GM12878 (cell line): ENCODE data around the gene WDR74. TPM values are rescaled to one million over a fixed set of nuclear protein-coding genes. Genes with fewer than 3 reads are reported as not detected.

Source experiments
- ATAC-seq: fragments of 200-7000 bp; cut with Tn5 transposase; 3 replicates; pipeline ENCODE4 v1.9.1; 2020; ENCODE audit warnings: mild to moderate bottlenecking, moderate library complexity
- BruUV-seq: library from RNA; stranded (reverse); fragments of 400-500 nt; replicated peaks from 2 replicates; lab custom pipeline; 2021; lab: Mats Ljungman, UMichigan
- CTCF ChIA-PET: fragments of 300-600 bp; sonication (Branson Sonifier 250); formaldehyde crosslinking; extraction: SDS; loops from one replicate; lab custom pipeline; 2021; ENCODE audit warnings: inconsistent platforms; lab: Yijun Ruan, JAX
- POLR2A ChIA-PET: fragments of 350-600 bp; formaldehyde crosslinking; extraction: SDS; loops from one replicate; lab custom pipeline; 2021; ENCODE audit warnings: inconsistent platforms; lab: Charles Lee
- RAD21 ChIA-PET: fragments of 300-600 bp; sonication (Branson Sonifier 250); formaldehyde crosslinking; loops from one replicate; lab custom pipeline; 2023; ENCODE audit warnings: antibody characterized with exemption; ENCODE audit not compliant: unreplicated experiment; lab: Charles Lee
- SMC1A ChIA-PET: fragments of 300-600 bp; sonication (Branson Sonifier 250); formaldehyde crosslinking; loops from one replicate; lab custom pipeline; 2023; ENCODE audit not compliant: unreplicated experiment, uncharacterized antibody; lab: Charles Lee
- DNase-seq: peaks from one replicate; pipeline ENCODE4 v3.0.0-alpha.2; 2011; ENCODE audit warnings: low read depth, low spot score
- FAIRE-seq: peaks from 3 replicates; lab custom pipeline; 2011; peaks lifted over from hg19 to GRCh38; lab: Jason Lieb, UNC
- H2AFZ ChIP-seq: 2 replicates; pipeline ENCODE4 v1.6.0; 2011; ENCODE audit warnings: low read depth, low read length, control low read depth; ENCODE audit not compliant: control insufficient read depth
- H3K27ac ChIP-seq: 2 replicates; pipeline ENCODE4 v1.5.1; 2011; ENCODE audit warnings: control low read depth; ENCODE audit not compliant: control insufficient read depth, insufficient read depth
- H3K27me3 ChIP-seq, 2 experiments: replicated peaks in 1 of 2; 2 replicates each; pipeline versions ENCODE4 v1.6.0 to v1.6.1; 2011; ENCODE audit warnings: low read length in 1 of 2; ENCODE audit not compliant: control insufficient read depth in 2 of 2, insufficient read depth in 2 of 2
- H3K36me3 ChIP-seq, 2 experiments: 2 replicates each; pipeline ENCODE4 v1.5.1; 2011; ENCODE audit warnings: low read length in 1 of 2; ENCODE audit not compliant: control insufficient read depth in 2 of 2, insufficient read depth in 2 of 2
- H3K4me1 ChIP-seq: 2 replicates; pipeline ENCODE4 v1.6.1; 2011; ENCODE audit warnings: mild to moderate bottlenecking, low read length, moderate library complexity, mixed read lengths; ENCODE audit not compliant: control insufficient read depth, insufficient read depth
- H3K4me2 ChIP-seq: 2 replicates; pipeline ENCODE4 v1.6.0; 2011; ENCODE audit warnings: control low read depth; ENCODE audit not compliant: control insufficient read depth, insufficient read depth
- H3K4me3 ChIP-seq: fragments of 200-600 bp; sonication (generic); 2 replicates; pipeline ENCODE4 v1.5.1; 2016
- H3K79me2 ChIP-seq: 2 replicates; pipeline ENCODE4 v1.6.0; 2011; ENCODE audit warnings: low read length; ENCODE audit not compliant: control insufficient read depth, insufficient read depth
- H3K9ac ChIP-seq: 2 replicates; pipeline ENCODE4 v1.8.0; 2011; ENCODE audit warnings: low read length, control low read depth, mixed read lengths; ENCODE audit not compliant: control insufficient read depth, insufficient read depth
- H3K9me3 ChIP-seq: replicated peaks from 3 replicates; pipeline ENCODE4 v1.5.1; 2011; ENCODE audit warnings: mild to moderate bottlenecking, low read length; ENCODE audit not compliant: control insufficient read depth, insufficient read depth
- H4K20me1 ChIP-seq: 2 replicates; pipeline ENCODE4 v1.6.0; 2011; ENCODE audit not compliant: control insufficient read depth, insufficient read depth
- ATF7 ChIP-seq: fragments of 450-650 bp; IDR thresholded peaks from 2 replicates; pipeline ENCODE4 v1.6.1; 2016; ENCODE audit warnings: low read depth, mild to moderate bottlenecking
- FOS ChIP-seq: IDR thresholded peaks from 3 replicates; pipeline ENCODE4 v1.6.1; 2011; ENCODE audit warnings: borderline replicate concordance; ENCODE audit not compliant: insufficient read length; ENCODE audit errors: extremely low read depth
- FOXM1 ChIP-seq: IDR thresholded peaks from 2 replicates; pipeline ENCODE4 v1.6.1; 2012; ENCODE audit warnings: low read depth, mild to moderate bottlenecking, inconsistent platforms, low read length, moderate library complexity
- MYC ChIP-seq: IDR thresholded peaks from 2 replicates; pipeline ENCODE4 v1.6.1; 2011; ENCODE audit warnings: mild to moderate bottlenecking, low read length, moderate library complexity, inconsistent platforms; ENCODE audit not compliant: insufficient read depth, insufficient replicate concordance, insufficient read length, severe bottlenecking
- NFYA ChIP-seq: IDR thresholded peaks from 2 replicates; pipeline ENCODE4 v1.6.1; 2011; ENCODE audit warnings: low read depth, mild to moderate bottlenecking, low read length, improper control_type of control experiment, borderline replicate concordance
- RUNX3 ChIP-seq: IDR thresholded peaks from 2 replicates; pipeline ENCODE4 v1.6.1; 2012; ENCODE audit warnings: low read length, inconsistent platforms
- SMC3 ChIP-seq: IDR thresholded peaks from 2 replicates; pipeline ENCODE4 v1.6.1; 2011; ENCODE audit warnings: low read length, improper control_type of control experiment, borderline replicate concordance
- STAT1 ChIP-seq: fragments of 450-650 bp; conservative IDR thresholded peaks from 2 replicates; pipeline ENCODE4 v1.6.1; 2014; ENCODE audit warnings: antibody characterized with exemption, mild to moderate bottlenecking
- TCF12 ChIP-seq: IDR thresholded peaks from 2 replicates; pipeline ENCODE4 v1.6.1; 2011; ENCODE audit warnings: low read depth, mild to moderate bottlenecking, low read length
- YY1 ChIP-seq: IDR thresholded peaks from 2 replicates; pipeline ENCODE4 v1.6.1; 2011; ENCODE audit warnings: low read depth, mild to moderate bottlenecking, low read length
- ZNF24 ChIP-seq: fragments of 450-650 bp; IDR thresholded peaks from 2 replicates; pipeline ENCODE4 v1.6.1; 2017; ENCODE audit warnings: antibody characterized with exemption, mild to moderate bottlenecking
- WGBS: methylation state at CpG from one replicate; pipeline ENCODE4 v1.1.6; 2016; ENCODE audit warnings: low lambda C conversion rate; ENCODE audit not compliant: insufficient replicate concordance, insufficient coverage; ENCODE audit errors: missing lambda C conversion rate; 5-methylcytosine and 5-hydroxymethylcytosine counted together
- in situ Hi-C: fragments of 300-500 bp; cut with MboI; formaldehyde crosslinking; loops from 9 replicates; pipeline ENCODE4 v1.14.3; 2018; ENCODE audit warnings: mixed read lengths
- intact Hi-C: fragments of 100-400 bp; cut with micrococcal nuclease; formaldehyde crosslinking; loops from one replicate; pipeline ENCODE4 v1.14.2; 2022; ENCODE audit not compliant: unreplicated experiment
- polyA plus RNA-seq, 11 experiments: library from polyadenylated mRNA; depleted of rRNA in 4 of 11; unstranded in 6 of 11; stranded (reverse) in 5 of 11; fragments of >200 nt; fragmentation: Nextera tagmentation in 4 of 11; fragmentation: Illumina TruSeq in 1 of 11; extraction: Ambion mirVana in 4 of 11; extraction: Trizol in 1 of 11; gene quantifications; 1 replicate in 1 of 11; 2 replicates in 10 of 11; pipeline versions ENCODE4 v1.2.1 to v1.2.3, GENCODE V29; 2011 to 2016; ENCODE audit warnings: inconsistent platforms in 2 of 11, missing spikeins in 2 of 11, low read depth in 1 of 11
- total RNA-seq, 4 experiments: library from RNA; depleted of rRNA in 3 of 4; stranded (reverse); fragments of >200 nt in 3 of 4; fragmentation: Illumina TruSeq in 1 of 4; extraction: Trizol in 1 of 4; gene quantifications; 2 replicates each; pipeline versions ENCODE4 v1.2.1 to v1.2.3, GENCODE V29; 2013 to 2021
- TF ChIP-seq, protein P1 (sequence below): fragments of 150-350 bp; IDR thresholded peaks from 2 replicates; pipeline ENCODE4 v1.6.1; 2014; ENCODE audit warnings: mild to moderate bottlenecking, low read depth, low read length
- TF ChIP-seq, protein P2 (sequence below): fragments of 450-650 bp; formaldehyde crosslinking; IDR thresholded peaks from 2 replicates; pipeline ENCODE4 v1.4.0; 2020; ENCODE audit warnings: mild to moderate bottlenecking, moderate library complexity

The WDR74 gene
- total and polyA plus RNA-seq, 10 of the 15 experiments (the other 5 are each of a cell fraction or from before 2014, with no cell fraction given) = 18.2 to 103 (median 60.7) TPM

DNA sequence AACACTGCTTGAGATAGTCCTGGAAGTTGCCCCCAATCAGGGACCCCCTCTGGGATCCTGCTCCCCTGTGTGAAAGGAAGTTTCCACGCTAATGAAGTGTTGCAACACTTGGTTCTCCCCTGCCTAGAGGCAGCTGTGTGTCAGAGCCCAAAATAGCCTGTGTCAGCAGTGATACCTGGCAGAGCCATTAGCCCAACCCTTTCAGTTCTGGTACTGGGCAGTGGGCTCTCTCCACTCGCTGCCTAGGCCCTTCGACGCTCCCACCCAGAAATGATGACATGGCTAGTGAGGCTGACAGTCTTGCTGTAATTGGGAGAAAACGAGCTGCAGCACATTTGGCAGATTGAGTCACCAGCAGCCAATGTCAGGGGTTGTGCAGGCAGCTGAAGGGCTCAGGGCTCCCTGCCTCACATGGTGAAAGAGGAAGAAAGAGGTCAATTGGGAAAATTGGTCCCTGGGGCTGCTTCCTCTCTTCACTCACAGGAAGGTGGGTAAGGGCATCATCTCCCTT, 32.7 kb downstream of the WDR74 start (continued):
- TF ChIP-seq, protein P1, sequence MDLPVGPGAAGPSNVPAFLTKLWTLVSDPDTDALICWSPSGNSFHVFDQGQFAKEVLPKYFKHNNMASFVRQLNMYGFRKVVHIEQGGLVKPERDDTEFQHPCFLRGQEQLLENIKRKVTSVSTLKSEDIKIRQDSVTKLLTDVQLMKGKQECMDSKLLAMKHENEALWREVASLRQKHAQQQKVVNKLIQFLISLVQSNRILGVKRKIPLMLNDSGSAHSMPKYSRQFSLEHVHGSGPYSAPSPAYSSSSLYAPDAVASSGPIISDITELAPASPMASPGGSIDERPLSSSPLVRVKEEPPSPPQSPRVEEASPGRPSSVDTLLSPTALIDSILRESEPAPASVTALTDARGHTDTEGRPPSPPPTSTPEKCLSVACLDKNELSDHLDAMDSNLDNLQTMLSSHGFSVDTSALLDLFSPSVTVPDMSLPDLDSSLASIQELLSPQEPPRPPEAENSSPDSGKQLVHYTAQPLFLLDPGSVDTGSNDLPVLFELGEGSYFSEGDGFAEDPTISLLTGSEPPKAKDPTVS = no peak
- TF ChIP-seq ZNF24 = no peak
- no peak for TF ChIP-seq FOXM1
- no peak for TF ChIP-seq NFYA
- TF ChIP-seq FOS = no peak
- no peak for TF ChIP-seq ATF7
- TF ChIP-seq MYC = no peak
- no peak for TF ChIP-seq TCF12

DNA sequence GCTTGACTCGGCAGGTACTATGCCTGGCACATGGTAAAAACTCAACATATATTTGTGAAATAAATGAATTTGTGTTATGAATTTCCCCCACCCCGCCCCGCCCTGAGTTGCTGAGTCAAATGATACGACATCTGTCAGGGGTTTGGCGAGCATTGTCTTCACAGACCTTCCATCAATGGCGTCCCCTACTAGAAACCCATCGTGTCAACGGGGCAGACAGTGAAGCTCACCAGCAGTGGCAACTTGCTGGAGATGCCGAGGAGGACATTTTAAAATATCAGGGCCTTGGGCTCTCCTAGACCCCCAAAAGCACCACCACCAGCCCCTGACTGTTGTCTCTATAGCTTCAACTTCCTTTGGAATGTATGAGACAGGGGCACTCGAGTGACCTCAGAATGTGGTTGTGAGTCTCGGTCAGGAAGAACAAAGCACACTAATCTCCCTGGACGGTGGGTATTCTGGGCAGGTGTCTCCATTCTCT, 33.4 kb downstream of the WDR74 start:
- intact Hi-C loops = loop anchor here (1.0 to 2.0 kb wide), 2 partner anchors 19 to 79 kb away; partner anchors contain the start of genes HNRNPUL2 and TMEM179B
- H3K36me3 ChIP-seq = peaks cover 6 to 19% of the 10 kb centered on the region in 2 experiments
- ChIA-PET POLR2A (interaction anchor here (0.6 to 2.2 kb wide), 21 partner anchors 8 to 141 kb away, joined by 3 to 17 read pairs (median 5); partner anchors contain the start of genes C11orf98, CSKMT, STX5 and TAF6L), CTCF (interaction anchor here (0.9 to 1.9 kb wide), 6 partner anchors 10 to 125 kb away, joined by 3 to 15 read pairs (median 3); no protein-coding TSS in a partner anchor), RAD21 (interaction anchor here (0.9 to 2.0 kb wide), 9 partner anchors 18 to 141 kb away, joined by 3 to 9 read pairs (median 4); partner anchors contain the start of genes C11orf98, CSKMT, POLR2G and STX5), SMC1A (interaction anchor here (0.8 to 2.1 kb wide), 9 partner anchors 10 to 76 kb away, joined by 3 to 10 read pairs (median 4); partner anchors contain the start of gene STX5)
- FAIRE-seq (no peak), ATAC-seq (peak; percentile 60), DNase-seq (no peak)
- peak overlapping the region; percentile 94 for H2AFZ ChIP-seq
- H3K79me2 ChIP-seq = peaks cover 25% of the 10 kb centered on the region
- H3K9ac ChIP-seq = peak overlapping the region; percentile 95
- peak overlapping the region; percentile 86 for H3K27ac ChIP-seq
- H3K27me3 ChIP-seq = no peaks in the 10 kb centered on the region
- H3K4me1 ChIP-seq = peaks cover 16% of the 10 kb centered on the region
- peak overlapping the region; percentile 91 for H3K4me2 ChIP-seq
- no TSS peak for BruUV-seq
- H4K20me1 ChIP-seq = no peaks in the 10 kb centered on the region
- TF ChIP-seq, protein P2, sequence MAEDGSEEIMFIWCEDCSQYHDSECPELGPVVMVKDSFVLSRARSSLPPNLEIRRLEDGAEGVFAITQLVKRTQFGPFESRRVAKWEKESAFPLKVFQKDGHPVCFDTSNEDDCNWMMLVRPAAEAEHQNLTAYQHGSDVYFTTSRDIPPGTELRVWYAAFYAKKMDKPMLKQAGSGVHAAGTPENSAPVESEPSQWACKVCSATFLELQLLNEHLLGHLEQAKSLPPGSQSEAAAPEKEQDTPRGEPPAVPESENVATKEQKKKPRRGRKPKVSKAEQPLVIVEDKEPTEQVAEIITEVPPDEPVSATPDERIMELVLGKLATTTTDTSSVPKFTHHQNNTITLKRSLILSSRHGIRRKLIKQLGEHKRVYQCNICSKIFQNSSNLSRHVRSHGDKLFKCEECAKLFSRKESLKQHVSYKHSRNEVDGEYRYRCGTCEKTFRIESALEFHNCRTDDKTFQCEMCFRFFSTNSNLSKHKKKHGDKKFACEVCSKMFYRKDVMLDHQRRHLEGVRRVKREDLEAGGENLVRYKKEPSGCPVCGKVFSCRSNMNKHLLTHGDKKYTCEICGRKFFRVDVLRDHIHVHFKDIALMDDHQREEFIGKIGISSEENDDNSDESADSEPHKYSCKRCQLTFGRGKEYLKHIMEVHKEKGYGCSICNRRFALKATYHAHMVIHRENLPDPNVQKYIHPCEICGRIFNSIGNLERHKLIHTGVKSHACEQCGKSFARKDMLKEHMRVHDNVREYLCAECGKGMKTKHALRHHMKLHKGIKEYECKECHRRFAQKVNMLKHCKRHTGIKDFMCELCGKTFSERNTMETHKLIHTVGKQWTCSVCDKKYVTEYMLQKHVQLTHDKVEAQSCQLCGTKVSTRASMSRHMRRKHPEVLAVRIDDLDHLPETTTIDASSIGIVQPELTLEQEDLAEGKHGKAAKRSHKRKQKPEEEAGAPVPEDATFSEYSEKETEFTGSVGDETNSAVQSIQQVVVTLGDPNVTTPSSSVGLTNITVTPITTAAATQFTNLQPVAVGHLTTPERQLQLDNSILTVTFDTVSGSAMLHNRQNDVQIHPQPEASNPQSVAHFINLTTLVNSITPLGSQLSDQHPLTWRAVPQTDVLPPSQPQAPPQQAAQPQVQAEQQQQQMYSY = no peak
- TF ChIP-seq STAT1 (no peak), YY1 (peak; percentile 85), SMC3 (no peak), RUNX3 (peak; percentile 26)
- H3K4me3 ChIP-seq = peak overlapping the region; percentile 85
- H3K9me3 ChIP-seq = no peaks in the 10 kb centered on the region
- WGBS = 8% methylated on average over 12 of the region's 12 CpGs
- in situ Hi-C loops = no loop called here
